ENCODE data around the gene CERS2.

GRCh38 chr1:150960646-150961045, 14.0 kb downstream of the CERS2 start:
- TF ChIP-seq CTCF (IDR thresholded peaks at IDR 0.05) = no peak
- no peak for TF ChIP-seq POLR2A (IDR thresholded peaks at IDR 0.05)

Measured in lower leg skin (tissue), 3 donors.